D721Med (cell line): Measurements from ENCODE around the gene OTOS.

ENCODE experiments used
- DNase-seq: peaks from one replicate; pipeline ENCODE4 v3.0.0; 2011; ENCODE audit warnings: low spot score; ENCODE audit not compliant: insufficient read length
- FAIRE-seq: peaks from 2 replicates; lab custom pipeline; 2011; peaks lifted over from hg19 to GRCh38; lab: Jason Lieb, UNC
- CTCF ChIP-seq: IDR thresholded peaks from 2 replicates; pipeline ENCODE4 v1.5.1; 2012; ENCODE audit warnings: mild to moderate bottlenecking, control low read depth; ENCODE audit not compliant: insufficient read depth; ENCODE audit errors: missing control alignments

Gene OTOS

GRCh38 chr2:240168041-240168440 is 27.6 kb upstream of the OTOS start:
- DNase-seq: no peak
- TF ChIP-seq CTCF: no peak
- FAIRE-seq: no peak

- no peak for FAIRE-seq
- TF ChIP-seq CTCF: no peak
- no peak for DNase-seq
Observed at GRCh38 chr2:240167588-240167880, 27.1 kb upstream of the OTOS start.

- no peak for FAIRE-seq
- no peak for DNase-seq
- TF ChIP-seq CTCF: no peak
Observed at GRCh38 chr2:240166761-240167587, 26.5 kb upstream of the OTOS start.

- FAIRE-seq: no peak
- TF ChIP-seq CTCF: no peak
- no peak for DNase-seq
Observed at GRCh38 chr2:240166191-240166590, 25.7 kb upstream of the OTOS start.

GRCh38 chr2:240165661-240166060 is 25.2 kb upstream of the OTOS start:
- DNase-seq: no peak
- FAIRE-seq: no peak
- TF ChIP-seq CTCF: no peak

- no peak for TF ChIP-seq CTCF
- DNase-seq (no peak), FAIRE-seq (no peak)
Observed at GRCh38 chr2:240165034-240165433, 24.6 kb upstream of the OTOS start.

GRCh38 chr2:240164586-240164985 is 24.1 kb upstream of the OTOS start:
- TF ChIP-seq CTCF: no peak
- DNase-seq (no peak), FAIRE-seq (no peak)
